Mucosa of descending colon (tissue), 3 donors: ENCODE data around the gene KCNH3. TPM values are rescaled to one million over a fixed set of nuclear protein-coding genes. Genes with fewer than 3 reads are reported as not detected.

Experiments used
- ATAC-seq: fragments of 200-7000 bp; cut with Tn5 transposase; one replicate; pipeline ENCODE4 v1.9.1; 2020; ENCODE audit warnings: mild to moderate bottlenecking, moderate library complexity
- DNase-seq, 3 donors: peaks; one replicate each; pipeline ENCODE4 v3.0.0-alpha.2; 2020
- H3K36me3 ChIP-seq: fragments of 200-600 bp; one replicate; pipeline ENCODE4 v1.8.0; 2021; ENCODE audit warnings: low read depth, mild to moderate bottlenecking
- H3K4me1 ChIP-seq: fragments of 200-600 bp; one replicate; pipeline ENCODE4 v1.8.0; 2021; ENCODE audit warnings: low read depth, mild to moderate bottlenecking
- H3K4me3 ChIP-seq: fragments of 200-600 bp; one replicate; pipeline ENCODE4 v1.8.0; 2021; ENCODE audit warnings: mild to moderate bottlenecking
- H3K9me3 ChIP-seq: fragments of 200-600 bp; one replicate; pipeline ENCODE4 v1.8.0; 2021; ENCODE audit warnings: mild to moderate bottlenecking
- CTCF ChIP-seq: fragments of 200-600 bp; IDR thresholded peaks from one replicate; pipeline ENCODE4 v1.8.0; 2022; ENCODE audit warnings: antibody characterized with exemption, mild to moderate bottlenecking
- intact Hi-C, 2 donors: fragments of 100-400 bp; cut with DNase I in 1 of 2; cut with micrococcal nuclease in 1 of 2; formaldehyde crosslinking; loops; one replicate each; pipeline versions ENCODE4 v1.11.0 to v1.11.1; 2022; cut with DNase I, micrococcal nuclease
- total RNA-seq, 3 donors: library from RNA; stranded (reverse); fragmentation: NEBNext Ultra II Directional in 2 of 3; extraction: Animal tissue kit (Norgen Biotek cat#: 25700) in 2 of 3; gene quantifications; one replicate each; pipeline versions ENCODE4 v1.2.1 to v1.2.4, GENCODE V29; 2021 to 2023
- donor health status: DM: no; HTN: no; CAD: no; lungs with moderate emphysema.
- donor health status: DM: no; HTN: no; CAD: no.
- donor health status: DM: no; HTN: yes; CAD: no.

Gene KCNH3
- total RNA-seq, 3 donors from 2014 or later: 0.13 to 0.19 TPM; not detected in 1

DNA sequence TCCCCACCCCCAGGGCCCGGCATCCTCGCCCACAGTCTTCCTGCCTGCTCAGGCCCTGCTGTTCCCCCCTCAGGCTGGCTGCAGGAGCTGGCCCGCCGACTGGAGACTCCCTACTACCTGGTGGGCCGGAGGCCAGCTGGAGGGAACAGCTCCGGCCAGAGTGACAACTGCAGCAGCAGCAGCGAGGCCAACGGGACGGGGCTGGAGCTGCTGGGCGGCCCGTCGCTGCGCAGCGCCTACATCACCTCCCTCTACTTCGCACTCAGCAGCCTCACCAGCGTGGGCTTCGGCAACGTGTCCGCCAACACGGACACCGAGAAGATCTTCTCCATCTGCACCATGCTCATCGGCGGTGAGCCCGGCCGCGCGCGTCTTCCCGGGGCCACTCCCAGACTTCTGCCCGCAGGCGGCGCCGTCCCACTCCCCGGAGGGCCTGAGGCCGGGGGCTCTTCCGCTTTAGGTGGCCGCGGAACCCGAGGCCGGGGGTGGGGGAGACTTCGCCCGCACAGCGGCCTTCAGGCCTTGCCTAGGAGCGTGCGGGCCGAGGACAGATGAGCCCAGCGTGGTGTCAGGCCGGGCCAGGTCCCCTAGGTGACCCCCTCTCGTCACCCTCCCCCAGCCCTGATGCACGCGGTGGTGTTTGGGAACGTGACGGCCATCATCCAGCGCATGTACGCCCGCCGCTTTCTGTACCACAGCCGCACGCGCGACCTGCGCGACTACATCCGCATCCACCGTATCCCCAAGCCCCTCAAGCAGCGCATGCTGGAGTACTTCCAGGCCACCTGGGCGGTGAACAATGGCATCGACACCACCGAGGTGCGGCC is 10.2 kb downstream of the KCNH3 start:
- H3K9me3 ChIP-seq: no peaks in the 10 kb centered on the region
- H3K36me3 ChIP-seq: no peaks in the 10 kb centered on the region
- H3K4me3 ChIP-seq: no peak overlapping the region
- TF ChIP-seq CTCF: no peak
- H3K4me1 ChIP-seq: peaks cover 3% of the 10 kb centered on the region
- DNase-seq: no peak
- peak; percentile 26 for ATAC-seq
- intact Hi-C loops: no loop called here

- H3K4me3 ChIP-seq: no peak overlapping the region
- H3K36me3 ChIP-seq: no peaks in the 10 kb centered on the region
- intact Hi-C loops: no loop called here
- ATAC-seq: peak; percentile 26
- H3K4me1 ChIP-seq: peaks cover 3% of the 10 kb centered on the region
- DNase-seq: no peak
- no peak for TF ChIP-seq CTCF
- H3K9me3 ChIP-seq: no peaks in the 10 kb centered on the region
Observed at GRCh38 chr12:49549735-49550692, 11.2 kb downstream of the KCNH3 start.

GRCh38 chr12:49550693-49551252 is 11.9 kb downstream of the KCNH3 start:
- no peak for DNase-seq
- Histone ChIP-seq H3K4me3 (no peak overlapping the region), H3K9me3 (no peaks in the 10 kb centered on the region), H3K4me1 (peaks cover 3% of the 10 kb centered on the region), H3K36me3 (no peaks in the 10 kb centered on the region)
- intact Hi-C loops: no loop called here
- ATAC-seq: no peak
- no peak for TF ChIP-seq CTCF

DNA sequence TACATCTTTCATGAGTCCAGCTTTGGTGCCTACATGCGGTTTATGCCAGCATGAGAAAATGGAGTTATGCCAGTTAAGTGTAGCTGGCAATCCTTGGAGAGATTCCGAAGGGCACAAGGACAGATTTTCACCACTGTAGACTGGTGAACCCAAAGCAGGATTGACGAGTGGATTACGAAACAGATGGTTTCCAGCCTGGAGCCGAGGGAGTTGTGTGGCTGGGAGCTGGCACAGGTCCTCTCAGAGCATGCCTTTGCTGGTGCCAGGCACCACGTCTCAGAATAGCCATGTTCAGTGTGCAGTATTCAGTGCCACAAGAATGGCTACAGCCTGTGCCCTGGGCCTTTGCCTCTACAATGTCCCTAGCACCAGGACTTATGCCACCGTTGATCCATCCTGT is 13.2 kb downstream of the KCNH3 start:
- intact Hi-C loops: no loop called here
- no peak for ATAC-seq
- no peak overlapping the region for H3K4me3 ChIP-seq
- no peaks in the 10 kb centered on the region for H3K9me3 ChIP-seq
- DNase-seq: no peak
- TF ChIP-seq CTCF: no peak
- H3K4me1 ChIP-seq: peaks cover 3% of the 10 kb centered on the region
- H3K36me3 ChIP-seq: no peaks in the 10 kb centered on the region

DNA sequence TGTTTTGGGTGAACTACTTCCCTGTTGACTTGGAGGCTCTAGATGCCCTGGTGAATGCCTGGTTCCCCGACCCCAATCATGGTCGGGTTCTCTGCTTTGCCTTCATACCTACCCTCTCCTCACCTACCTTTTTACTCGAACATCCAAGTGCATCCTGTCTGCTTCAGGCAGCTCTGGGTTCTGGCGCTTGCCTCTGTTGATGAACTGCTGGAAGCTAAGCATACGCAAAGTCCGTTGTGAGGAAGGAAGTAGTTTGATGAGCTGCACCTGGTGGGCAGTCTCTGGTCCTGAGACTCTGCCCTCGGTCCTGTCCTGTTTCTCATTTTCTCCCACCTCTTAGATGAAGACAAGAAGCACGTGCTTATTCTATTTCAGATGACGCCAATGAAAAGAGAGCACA is 13.6 kb downstream of the KCNH3 start:
- intact Hi-C loops: no loop called here
- Histone ChIP-seq H3K4me1 (peaks cover 3% of the 10 kb centered on the region), H3K9me3 (no peaks in the 10 kb centered on the region), H3K36me3 (no peaks in the 10 kb centered on the region), H3K4me3 (no peak overlapping the region)
- no peak for DNase-seq
- TF ChIP-seq CTCF: no peak
- no peak for ATAC-seq
